K562 (cell line): ENCODE data around the gene SAMD11. TPM values are rescaled to one million over a fixed set of nuclear protein-coding genes. Genes with fewer than 3 reads are reported as not detected.

ENCODE experiments used
- ATAC-seq: fragments of 200-7000 bp; cut with Tn5 transposase; 3 replicates; pipeline ENCODE4 v1.9.1; 2020; ENCODE audit warnings: moderate library complexity
- BruUV-seq: library from RNA; stranded (reverse); fragments of 400-500 nt; replicated peaks from 2 replicates; lab custom pipeline; 2021; lab: Mats Ljungman, UMichigan
- CTCF ChIA-PET: fragments of 300-600 bp; formaldehyde crosslinking; extraction: SDS; loops from one replicate; lab custom pipeline; 2021; ENCODE audit warnings: low intra/inter-chr PET ratio; lab: Yijun Ruan, JAX
- POLR2A ChIA-PET: fragments of 300-600, 350-650 bp; sonication (Branson Sonifier 250); formaldehyde crosslinking; extraction: SDS; loops from one replicate; lab custom pipeline; 2021; ENCODE audit warnings: antibody characterized with exemption, inconsistent platforms; lab: Yijun Ruan, JAX
- DNase-seq, 4 experiments: peaks; one replicate each; pipeline versions ENCODE4 v3.0.0 to v3.0.0-alpha.2; 2011 to 2018; ENCODE audit warnings: low spot score in 3 of 4, mixed read lengths in 3 of 4; ENCODE audit errors: extremely low read depth in 1 of 4
- FAIRE-seq: peaks from 2 replicates; lab custom pipeline; 2011; peaks lifted over from hg19 to GRCh38; lab: Jason Lieb, UNC
- H2AFZ ChIP-seq: 2 replicates; pipeline ENCODE4 v1.6.0; 2011; ENCODE audit warnings: low read depth, low read length, control low read depth, inconsistent platforms
- H3K27ac ChIP-seq: fragments of 200-600 bp; 3 replicates; pipeline ENCODE4 v1.8.0; 2011; ENCODE audit warnings: low read depth, mild to moderate bottlenecking, control low read depth, inconsistent platforms, low read length, moderate library complexity, mixed read lengths; ENCODE audit errors: extremely low read depth
- H3K27me3 ChIP-seq, 2 experiments: fragments of 300-600 bp in 1 of 2; 2 replicates in 1 of 2; 3 replicates in 1 of 2; pipeline versions ENCODE4 v1.6.0 to v1.8.0; 2011; ENCODE audit warnings: inconsistent platforms in 2 of 2, low read length in 2 of 2, mild to moderate bottlenecking in 1 of 2, mixed read lengths in 1 of 2, moderate library complexity in 1 of 2; ENCODE audit not compliant: control insufficient read depth in 2 of 2, insufficient read depth in 2 of 2
- H3K36me3 ChIP-seq: fragments of 300-600 bp; 3 replicates; pipeline ENCODE4 v1.8.0; 2011; ENCODE audit warnings: mild to moderate bottlenecking, low read length, inconsistent platforms; ENCODE audit not compliant: control insufficient read depth, insufficient read depth
- H3K4me1 ChIP-seq, 2 experiments: fragments of 200-600 bp in 1 of 2; replicated peaks in 1 of 2; 2 replicates in 1 of 2; 3 replicates in 1 of 2; pipeline versions ENCODE4 v1.5.1 to v1.8.0; 2011; ENCODE audit warnings: inconsistent platforms in 2 of 2, low read length in 2 of 2, mild to moderate bottlenecking in 1 of 2, mixed read lengths in 1 of 2, moderate library complexity in 1 of 2; ENCODE audit not compliant: control insufficient read depth in 2 of 2, insufficient read depth in 2 of 2
- H3K4me2 ChIP-seq: 2 replicates; pipeline ENCODE4 v1.6.1; 2011; ENCODE audit warnings: low read length, control low read depth, inconsistent platforms, mixed read lengths; ENCODE audit not compliant: insufficient read depth
- H3K4me3 ChIP-seq: fragments of 200-600 bp; sonication (generic), shearing (Covaris generic); 2 replicates; pipeline ENCODE4 v1.5.1; 2016; ENCODE audit warnings: control low read depth, inconsistent platforms
- H3K79me2 ChIP-seq: fragments of 200-600 bp; 3 replicates; pipeline ENCODE4 v1.8.0; 2011; ENCODE audit warnings: low read length, inconsistent platforms; ENCODE audit not compliant: control insufficient read depth, insufficient read depth
- H3K9ac ChIP-seq, 2 experiments: 2 replicates each; pipeline versions ENCODE4 v1.6.0 to v1.6.1; 2011; ENCODE audit warnings: low read depth in 2 of 2, low read length in 2 of 2, control low read depth in 1 of 2, inconsistent platforms in 1 of 2, mild to moderate bottlenecking in 1 of 2, mixed read lengths in 1 of 2; ENCODE audit not compliant: insufficient read depth in 1 of 2
- H3K9me1 ChIP-seq: one replicate; pipeline ENCODE4 v1.6.0; 2011; ENCODE audit warnings: inconsistent platforms, mild to moderate bottlenecking, low read length, moderate library complexity; ENCODE audit not compliant: control insufficient read depth, insufficient read depth
- H3K9me3 ChIP-seq: replicated peaks from 2 replicates; pipeline ENCODE4 v1.5.1; 2011; ENCODE audit warnings: low read depth, low read length, inconsistent platforms; ENCODE audit not compliant: control insufficient read depth, insufficient read depth
- H4K20me1 ChIP-seq: replicated peaks from 2 replicates; pipeline ENCODE4 v1.6.1; 2011; ENCODE audit warnings: low read length, inconsistent platforms, mixed read lengths; ENCODE audit not compliant: control insufficient read depth, insufficient read depth
- CHD4 ChIP-seq: fragments of 200-600 bp; sonication (generic); IDR thresholded peaks from 3 replicates; pipeline ENCODE4 v1.6.1; 2012; ENCODE audit warnings: low read depth, mild to moderate bottlenecking, mixed read lengths, low read length, inconsistent platforms; ENCODE audit not compliant: insufficient read depth, insufficient replicate concordance, poor library complexity, severe bottlenecking
- EP300 ChIP-seq: IDR thresholded peaks from 2 replicates; pipeline ENCODE4 v1.6.1; 2012; ENCODE audit warnings: low read length, improper control_type of control experiment
- HMGN3 ChIP-seq: IDR thresholded peaks from 2 replicates; pipeline ENCODE4 v1.6.1; 2011; ENCODE audit warnings: borderline replicate concordance, low read depth, mild to moderate bottlenecking, mixed read lengths, low read length; ENCODE audit not compliant: insufficient read length; ENCODE audit errors: extremely low read depth
- KDM1A ChIP-seq, 2 experiments: fragments of 450-650 bp; IDR thresholded peaks; 2 replicates each; pipeline ENCODE4 v1.6.1; 2016; ENCODE audit warnings: mild to moderate bottlenecking in 2 of 2
- NCOA6 ChIP-seq: fragments of 450-650 bp; IDR thresholded peaks from 2 replicates; pipeline ENCODE4 v1.6.1; 2017; ENCODE audit warnings: mild to moderate bottlenecking
- RBFOX2 ChIP-seq: fragments of 200-400 bp; formaldehyde crosslinking; IDR thresholded peaks from 2 replicates; pipeline ENCODE4 v1.6.1; 2017; ENCODE audit warnings: low read depth, mild to moderate bottlenecking, low read length, moderate library complexity
- RBM39 ChIP-seq: fragments of 200-400 bp; formaldehyde crosslinking; optimal IDR thresholded peaks from 2 replicates; pipeline ENCODE3; 2018; ENCODE audit warnings: low read depth, low read length
- SIX5 ChIP-seq, 2 experiments: IDR thresholded peaks; 2 replicates each; pipeline ENCODE4 v1.6.1; 2011; ENCODE audit warnings: low read length in 2 of 2, borderline replicate concordance in 1 of 2, low read depth in 1 of 2, mild to moderate bottlenecking in 1 of 2, moderate library complexity in 1 of 2; ENCODE audit not compliant: insufficient read depth in 1 of 2
- TAL1 ChIP-seq: fragments of 450-650 bp; IDR thresholded peaks from 2 replicates; pipeline ENCODE4 v1.6.1; 2016; ENCODE audit warnings: mild to moderate bottlenecking
- WGBS: fragments of 100-300 bp; shearing (Covaris generic); methylation state at CpG from one replicate; pipeline ENCODE4 v1.1.6; 2016; ENCODE audit warnings: low coverage, mixed read lengths; ENCODE audit not compliant: insufficient coverage; ENCODE audit errors: missing lambda C conversion rate; 5-methylcytosine and 5-hydroxymethylcytosine counted together
- in situ Hi-C: fragments of 300-500 bp; cut with MboI; formaldehyde crosslinking; loops from 4 replicates; pipeline ENCODE4 v1.15.0; 2018; ENCODE audit warnings: inconsistent platforms, mixed read lengths
- intact Hi-C: fragments of 100-400 bp; cut with micrococcal nuclease; formaldehyde crosslinking; loops from 2 replicates; pipeline ENCODE4 v1.14.2; 2022
- polyA plus RNA-seq, 8 experiments: library from polyadenylated mRNA; depleted of rRNA in 4 of 8; stranded (reverse) in 5 of 8; unstranded in 3 of 8; fragments of >200 nt; fragmentation: Nextera tagmentation in 2 of 8; fragmentation: Illumina TruSeq in 1 of 8; extraction: Ambion mirVana in 2 of 8; extraction: Trizol in 1 of 8; gene quantifications; 2 replicates each; pipeline versions ENCODE4 v1.2.1 to v1.2.3, GENCODE V29; 2011 to 2014; ENCODE audit warnings: inconsistent platforms in 1 of 8, missing spikeins in 1 of 8
- total RNA-seq, 7 experiments: library from RNA; depleted of rRNA in 6 of 7; stranded (reverse); fragments of >200 nt in 6 of 7; fragmentation: Illumina TruSeq in 2 of 7; extraction: Trizol in 2 of 7; gene quantifications; 2 replicates each; pipeline versions ENCODE4 v1.2.1 to v1.2.3, GENCODE V29; 2011 to 2021; ENCODE audit warnings: low replicate concordance in 1 of 7
- TF ChIP-seq, protein P1 (sequence below): fragments of 450-650 bp; formaldehyde crosslinking; IDR thresholded peaks from 2 replicates; pipeline ENCODE4 v1.4.0; 2020; ENCODE audit warnings: mild to moderate bottlenecking
- TF ChIP-seq, protein P2 (sequence below): sonication (generic); formaldehyde crosslinking; IDR thresholded peaks from 2 replicates; pipeline ENCODE4 v1.8.0; 2022; ENCODE audit warnings: mild to moderate bottlenecking, missing genetic modification reagents

SAMD11 gene
- total and polyA plus RNA-seq, 9 of the 15 experiments (the other 6 are each of a cell fraction or from before 2014, with no cell fraction given), result 0.07 to 0.82 (median 0.11) TPM; not detected in 2

DNA sequence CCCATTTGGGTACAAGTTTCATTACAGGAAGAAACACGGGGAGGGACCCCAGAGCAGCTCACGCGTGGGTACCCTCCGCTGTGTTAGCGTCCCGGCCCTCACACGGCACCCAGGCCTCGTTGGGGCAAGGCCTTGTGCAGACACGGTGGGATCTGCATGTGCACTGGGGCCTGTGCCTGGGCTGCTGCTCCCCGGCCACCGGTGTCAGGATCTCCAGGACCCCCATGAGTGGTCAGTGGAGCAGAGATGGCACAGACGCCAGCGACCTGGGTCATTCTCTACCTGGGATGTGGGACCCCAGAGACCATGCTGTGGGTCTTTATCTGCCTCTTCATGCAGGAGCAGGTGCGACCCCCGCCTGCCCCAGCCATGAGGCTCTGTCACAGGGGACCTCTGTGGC lies 5.4 kb upstream of the SAMD11 start:
- no peaks in the 10 kb centered on the region for H3K36me3 ChIP-seq
- TF ChIP-seq EP300 (no peak), KDM1A (IDR thresholded peaks at IDR 0.05) (no peak), HMGN3 (no peak), CHD4 (no peak), NCOA6 (no peak), RBM39 (no peak), RBFOX2 (no peak), TAL1 (no peak), SIX5 (IDR thresholded peaks at IDR 0.05; ENCODE audit: borderline replicate concordance in 1 of 2, insufficient read depth in 1 of 2, low read depth in 1 of 2, low read length in 2 of 2) (no peak)
- TF ChIP-seq, protein P1, sequence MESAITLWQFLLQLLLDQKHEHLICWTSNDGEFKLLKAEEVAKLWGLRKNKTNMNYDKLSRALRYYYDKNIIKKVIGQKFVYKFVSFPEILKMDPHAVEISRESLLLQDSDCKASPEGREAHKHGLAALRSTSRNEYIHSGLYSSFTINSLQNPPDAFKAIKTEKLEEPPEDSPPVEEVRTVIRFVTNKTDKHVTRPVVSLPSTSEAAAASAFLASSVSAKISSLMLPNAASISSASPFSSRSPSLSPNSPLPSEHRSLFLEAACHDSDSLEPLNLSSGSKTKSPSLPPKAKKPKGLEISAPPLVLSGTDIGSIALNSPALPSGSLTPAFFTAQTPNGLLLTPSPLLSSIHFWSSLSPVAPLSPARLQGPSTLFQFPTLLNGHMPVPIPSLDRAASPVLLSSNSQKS, result no peak
- TF ChIP-seq, protein P2, sequence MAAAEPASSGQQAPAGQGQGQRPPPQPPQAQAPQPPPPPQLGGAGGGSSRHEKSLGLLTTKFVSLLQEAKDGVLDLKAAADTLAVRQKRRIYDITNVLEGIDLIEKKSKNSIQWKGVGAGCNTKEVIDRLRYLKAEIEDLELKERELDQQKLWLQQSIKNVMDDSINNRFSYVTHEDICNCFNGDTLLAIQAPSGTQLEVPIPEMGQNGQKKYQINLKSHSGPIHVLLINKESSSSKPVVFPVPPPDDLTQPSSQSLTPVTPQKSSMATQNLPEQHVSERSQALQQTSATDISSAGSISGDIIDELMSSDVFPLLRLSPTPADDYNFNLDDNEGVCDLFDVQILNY (CRISPR knock-in tag), result no peak
- WGBS, result 23% methylated on average over 15 of the region's 15 CpGs
- H3K9ac ChIP-seq, result peak overlapping the region in 1 of 2 experiments; percentile 10; a peak in 1 of 4 replicates
- no TSS peak for BruUV-seq
- peaks cover 36 to 83% of the 10 kb centered on the region in 2 experiments; a peak in 4 of 5 replicates for H3K27me3 ChIP-seq
- no peaks in the 10 kb centered on the region for H3K9me1 ChIP-seq
- H3K79me2 ChIP-seq, result no peaks in the 10 kb centered on the region
- DNase-seq (no peak), FAIRE-seq (no peak), ATAC-seq (no peak)
- in situ Hi-C loops, result no loop called here
- CTCF ChIA-PET, result no interaction called here
- H4K20me1 ChIP-seq, result peaks cover 47% of the 10 kb centered on the region
- H2AFZ ChIP-seq, result no peak overlapping the region
- no peak overlapping the region for H3K27ac ChIP-seq
- no peak overlapping the region for H3K4me3 ChIP-seq
- H3K4me2 ChIP-seq, result no peak overlapping the region
- POLR2A ChIA-PET, result interaction anchor here (1.2 to 2.7 kb wide), 3 partner anchors 8 to 20 kb away, joined by 4 to 11 read pairs (median 7); no protein-coding TSS in a partner anchor
- peaks cover 19 to 88% of the 10 kb centered on the region in 2 experiments for H3K4me1 ChIP-seq
- intact Hi-C loops, result no loop called here
- no peaks in the 10 kb centered on the region for H3K9me3 ChIP-seq
